Mesendoderm (in vitro differentiated cells): ENCODE results near the gene COQ8B.

Experiments used
- DNase-seq: peaks from one replicate; pipeline ENCODE4 v3.0.0; 2013
- H2AK5ac ChIP-seq: 2 replicates; pipeline ENCODE4 v1.6.1; 2013; ENCODE audit warnings: low read length, inconsistent platforms
- H2BK120ac ChIP-seq: 2 replicates; pipeline ENCODE4 v1.6.1; 2013; ENCODE audit warnings: low read depth, mild to moderate bottlenecking, low read length, moderate library complexity, mixed read lengths
- H2BK15ac ChIP-seq: replicated peaks from 2 replicates; pipeline ENCODE4 v1.6.1; 2013; ENCODE audit warnings: low read depth, mild to moderate bottlenecking, moderate library complexity
- H2BK5ac ChIP-seq: 2 replicates; pipeline ENCODE4 v1.6.1; 2013; ENCODE audit warnings: low read length, inconsistent platforms
- H3K18ac ChIP-seq: 2 replicates; pipeline ENCODE4 v1.6.1; 2013; ENCODE audit warnings: mild to moderate bottlenecking, low read length, mixed read lengths
- H3K23ac ChIP-seq: one replicate; pipeline ENCODE4 v1.6.1; 2013; ENCODE audit warnings: low read length
- H3K27ac ChIP-seq: 2 replicates; pipeline ENCODE4 v1.5.1; 2013; ENCODE audit warnings: low read depth, mild to moderate bottlenecking, inconsistent platforms, low read length, moderate library complexity
- H3K27me3 ChIP-seq: 2 replicates; pipeline ENCODE4 v1.6.1; 2013; ENCODE audit warnings: low read length, control low read depth, mild to moderate bottlenecking, inconsistent platforms; ENCODE audit not compliant: insufficient read depth, poor library complexity
- H3K36me3 ChIP-seq: 2 replicates; pipeline ENCODE4 v1.6.1; 2013; ENCODE audit warnings: low read length, inconsistent platforms; ENCODE audit not compliant: control insufficient read depth, insufficient read depth
- H3K4ac ChIP-seq: one replicate; pipeline ENCODE4 v1.6.1; 2013; ENCODE audit warnings: low read depth, mild to moderate bottlenecking, low read length, moderate library complexity
- H3K4me1 ChIP-seq: 2 replicates; pipeline ENCODE4 v1.6.1; 2013; ENCODE audit warnings: low read depth, low read length, inconsistent platforms; ENCODE audit not compliant: control insufficient read depth
- H3K4me2 ChIP-seq: 2 replicates; pipeline ENCODE4 v1.6.1; 2013; ENCODE audit warnings: low read length
- H3K4me3 ChIP-seq: 2 replicates; pipeline ENCODE4 v1.5.1; 2013; ENCODE audit warnings: mild to moderate bottlenecking, low read length
- H3K56ac ChIP-seq: one replicate; pipeline ENCODE4 v1.6.1; 2013; ENCODE audit warnings: low read length
- H3K79me1 ChIP-seq: 2 replicates; pipeline ENCODE4 v1.6.1; 2013; ENCODE audit warnings: low read length, inconsistent platforms
- H3K79me2 ChIP-seq: 2 replicates; pipeline ENCODE4 v1.6.1; 2013; ENCODE audit warnings: mild to moderate bottlenecking, low read length; ENCODE audit not compliant: control insufficient read depth, insufficient read depth
- H3K9ac ChIP-seq: 2 replicates; pipeline ENCODE4 v1.6.1; 2013; ENCODE audit warnings: low read length, inconsistent platforms
- H4K5ac ChIP-seq: one replicate; pipeline ENCODE4 v1.6.1; 2013; ENCODE audit warnings: low read length
- H4K8ac ChIP-seq: one replicate; pipeline ENCODE4 v1.6.1; 2013; ENCODE audit warnings: low read depth, mild to moderate bottlenecking, control low read depth, low read length, moderate library complexity
- WGBS: extraction: QIAGEN DNeasy Blood & Tissue Kit; methylation state at CpG from one replicate; pipeline ENCODE4 v1.1.7; 2013; ENCODE audit warnings: low lambda C conversion rate, missing lambda C conversion rate; ENCODE audit not compliant: insufficient coverage; ENCODE audit errors: extremely low coverage; 5-methylcytosine and 5-hydroxymethylcytosine counted together

Gene COQ8B

DNA sequence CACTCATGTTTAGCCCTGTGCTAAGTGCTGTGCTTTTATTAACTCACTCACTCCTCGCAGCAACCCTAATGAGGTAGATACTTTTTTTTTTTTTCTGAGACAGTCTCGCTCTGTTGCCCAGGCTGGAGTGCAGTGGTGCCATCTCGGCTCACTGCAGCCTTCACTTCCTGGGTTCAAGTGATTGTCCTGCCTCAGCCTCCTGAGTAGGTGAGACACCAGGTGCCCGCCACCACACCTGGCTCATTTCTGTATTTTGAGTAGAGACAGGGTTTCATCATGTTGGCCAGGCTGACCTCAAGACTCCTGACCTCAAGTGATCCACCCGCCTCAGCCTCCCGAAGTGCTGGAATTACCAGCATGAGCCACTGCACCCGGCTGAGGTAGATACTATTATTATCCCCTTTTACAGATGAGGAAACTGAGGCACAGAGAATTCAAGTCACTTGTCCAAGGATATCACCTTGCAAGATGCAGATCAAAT lies 2.8 kb upstream of the COQ8B start:
- Histone ChIP-seq H3K27ac (no peak overlapping the region), H4K5ac (no peak overlapping the region), H4K8ac (no peak overlapping the region), H3K4me2 (no peak overlapping the region), H3K79me2 (peaks cover 20% of the 10 kb centered on the region), H3K23ac (no peak overlapping the region), H2BK15ac (no peak overlapping the region), H3K36me3 (no peaks in the 10 kb centered on the region), H3K79me1 (peaks cover 10% of the 10 kb centered on the region), H2AK5ac (no peak overlapping the region), H3K9ac (peak overlapping the region; percentile 80), H3K4me1 (peaks cover 3% of the 10 kb centered on the region), H3K56ac (peak overlapping the region; percentile 11), H3K18ac (no peak overlapping the region), H3K4me3 (no peak overlapping the region), H2BK120ac (no peak overlapping the region), H2BK5ac (no peak overlapping the region), H3K4ac (no peak overlapping the region), H3K27me3 (no peaks in the 10 kb centered on the region)
- no CpG with 5 or more reads among the region's 7 CpGs for WGBS
- no peak for DNase-seq

DNA sequence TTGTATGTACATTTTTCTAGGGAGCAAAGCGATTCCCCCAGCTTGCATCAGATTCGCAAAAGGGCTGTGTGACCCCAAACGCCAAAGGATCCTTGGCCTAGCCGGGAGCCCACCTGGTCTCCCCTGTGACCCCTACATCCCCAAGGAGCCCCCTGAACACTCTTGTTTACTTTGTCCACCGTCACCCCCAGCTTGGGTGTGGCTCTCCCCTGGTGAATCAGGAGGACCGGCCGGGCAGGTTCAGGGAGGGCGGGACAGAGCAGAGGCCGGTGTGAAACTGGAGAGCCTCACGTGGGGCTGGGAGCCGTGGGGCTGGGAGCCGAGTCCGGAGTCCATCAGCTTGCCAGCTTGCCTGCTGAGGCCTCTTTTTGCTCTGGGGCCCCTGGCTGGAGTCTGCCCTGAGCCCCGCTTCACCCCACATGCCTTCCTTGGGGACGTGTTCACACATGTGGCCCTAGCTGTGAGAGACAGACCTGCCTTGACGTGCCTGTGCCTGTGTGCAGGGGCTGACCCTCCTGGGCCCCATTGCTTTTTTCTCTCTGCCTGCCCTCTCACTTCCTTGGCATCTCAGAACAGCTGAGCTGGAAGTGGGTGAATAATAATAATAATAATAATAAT lies 2.2 kb upstream of the COQ8B start:
- Histone ChIP-seq H3K4me2 (peak overlapping the region; percentile 44), H3K36me3 (no peaks in the 10 kb centered on the region), H3K23ac (peak overlapping the region; percentile 59), H2BK15ac (no peak overlapping the region), H3K27me3 (no peaks in the 10 kb centered on the region), H2BK120ac (no peak overlapping the region), H3K27ac (peak overlapping the region; percentile 43), H3K4ac (no peak overlapping the region), H3K79me1 (peaks cover 12% of the 10 kb centered on the region), H3K18ac (peak overlapping the region; percentile 34), H3K4me1 (peaks cover 6% of the 10 kb centered on the region), H4K8ac (no peak overlapping the region), H4K5ac (no peak overlapping the region), H2AK5ac (no peak overlapping the region), H3K4me3 (peak overlapping the region; percentile 43), H2BK5ac (no peak overlapping the region), H3K9ac (peak overlapping the region; percentile 80), H3K56ac (peak overlapping the region; percentile 96), H3K79me2 (peaks cover 20% of the 10 kb centered on the region)
- peak; percentile 53 for DNase-seq
- no CpG with 5 or more reads among the region's 16 CpGs for WGBS

DNA sequence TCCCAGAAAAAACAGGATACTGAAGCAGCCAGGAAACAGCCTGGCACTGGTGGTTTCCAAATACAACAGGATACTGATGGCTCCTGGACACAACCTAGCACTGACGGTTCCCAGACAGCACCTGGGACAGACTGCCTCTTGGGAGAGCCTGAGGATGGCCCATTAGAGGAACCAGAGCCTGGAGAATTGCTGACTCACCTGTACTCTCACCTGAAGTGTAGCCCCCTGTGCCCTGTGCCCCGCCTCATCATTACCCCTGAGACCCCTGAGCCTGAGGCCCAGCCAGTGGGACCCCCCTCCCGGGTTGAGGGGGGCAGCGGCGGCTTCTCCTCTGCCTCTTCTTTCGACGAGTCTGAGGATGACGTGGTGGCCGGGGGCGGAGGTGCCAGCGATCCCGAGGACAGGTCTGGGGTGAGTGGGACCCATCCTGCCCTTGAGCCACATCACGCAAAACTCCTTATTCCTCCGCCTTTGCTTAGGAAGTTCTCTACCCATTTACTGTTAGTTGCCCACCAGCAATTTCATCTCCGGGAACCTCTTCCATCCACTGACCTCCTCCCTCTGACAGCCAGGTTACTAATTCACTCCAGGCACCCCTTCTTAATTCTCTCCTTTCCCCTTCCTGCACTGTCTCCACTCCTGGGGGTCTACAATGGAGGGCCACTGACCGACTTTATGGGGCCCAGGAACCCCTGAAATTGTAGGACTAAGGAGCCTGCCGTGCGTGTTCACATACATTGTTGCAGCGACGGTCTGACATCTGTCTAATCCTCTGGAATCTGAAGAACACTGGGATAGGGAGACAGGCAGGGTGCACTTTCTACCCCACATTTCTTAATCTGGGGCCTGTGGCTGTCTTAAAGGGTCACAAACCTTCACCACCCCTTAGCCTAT lies 1.4 kb upstream of the COQ8B start:
- Histone ChIP-seq H3K23ac (no peak overlapping the region), H3K56ac (peak overlapping the region; percentile 96), H3K9ac (peak overlapping the region; percentile 80), H2BK15ac (no peak overlapping the region), H3K18ac (peak overlapping the region; percentile 77), H3K4me1 (peaks cover 6% of the 10 kb centered on the region), H3K36me3 (no peaks in the 10 kb centered on the region), H3K79me2 (peaks cover 20% of the 10 kb centered on the region), H3K79me1 (peaks cover 12% of the 10 kb centered on the region), H4K5ac (no peak overlapping the region), H3K4me3 (peak overlapping the region; percentile 43), H3K27ac (peak overlapping the region; percentile 38), H3K4me2 (peak overlapping the region; percentile 44), H3K27me3 (no peaks in the 10 kb centered on the region), H4K8ac (no peak overlapping the region), H2BK5ac (no peak overlapping the region), H2AK5ac (no peak overlapping the region), H3K4ac (peak overlapping the region; percentile 1), H2BK120ac (no peak overlapping the region)
- peak; percentile 61 for DNase-seq
- no CpG with 5 or more reads among the region's 20 CpGs for WGBS

DNA sequence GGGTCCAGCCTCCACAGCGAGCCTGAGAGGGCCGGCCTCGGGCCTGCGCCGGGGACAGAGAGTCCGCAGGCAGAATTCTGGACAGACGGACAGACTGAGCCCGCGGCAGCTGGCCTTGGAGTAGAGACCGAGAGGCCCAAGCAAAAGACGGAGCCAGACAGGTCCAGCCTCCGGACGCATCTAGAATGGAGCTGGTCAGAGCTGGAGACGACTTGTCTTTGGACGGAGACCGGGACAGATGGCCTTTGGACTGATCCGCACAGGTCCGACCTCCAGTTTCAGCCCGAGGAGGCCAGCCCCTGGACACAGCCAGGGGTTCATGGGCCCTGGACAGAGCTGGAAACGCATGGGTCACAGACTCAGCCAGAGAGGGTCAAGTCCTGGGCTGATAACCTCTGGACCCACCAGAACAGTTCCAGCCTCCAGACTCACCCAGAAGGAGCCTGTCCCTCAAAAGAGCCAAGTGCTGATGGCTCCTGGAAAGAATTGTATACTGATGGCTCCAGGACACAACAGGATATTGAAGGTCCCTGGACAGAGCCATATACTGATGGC lies 716 bp upstream of the COQ8B start:
- H3K4me3 ChIP-seq = peak overlapping the region; percentile 43
- H3K9ac ChIP-seq = peak overlapping the region; percentile 80
- peak overlapping the region; percentile 10 for H3K27ac ChIP-seq
- no CpG with 5 or more reads among the region's 20 CpGs for WGBS
- peaks cover 6% of the 10 kb centered on the region for H3K4me1 ChIP-seq
- H3K4me2 ChIP-seq = peak overlapping the region; percentile 44
- peaks cover 11% of the 10 kb centered on the region for H3K79me1 ChIP-seq
- no peaks in the 10 kb centered on the region for H3K36me3 ChIP-seq
- peaks cover 19% of the 10 kb centered on the region for H3K79me2 ChIP-seq
- H3K27me3 ChIP-seq = no peaks in the 10 kb centered on the region
- no peak overlapping the region for H2BK120ac ChIP-seq
- no peak overlapping the region for H3K23ac ChIP-seq
- H3K56ac ChIP-seq = peak overlapping the region; percentile 96
- DNase-seq = no peak
- H2AK5ac ChIP-seq = no peak overlapping the region
- H4K8ac ChIP-seq = no peak overlapping the region
- H2BK15ac ChIP-seq = no peak overlapping the region
- H3K18ac ChIP-seq = peak overlapping the region; percentile 77
- H3K4ac ChIP-seq = peak overlapping the region; percentile 83
- no peak overlapping the region for H4K5ac ChIP-seq
- H2BK5ac ChIP-seq = no peak overlapping the region

DNA sequence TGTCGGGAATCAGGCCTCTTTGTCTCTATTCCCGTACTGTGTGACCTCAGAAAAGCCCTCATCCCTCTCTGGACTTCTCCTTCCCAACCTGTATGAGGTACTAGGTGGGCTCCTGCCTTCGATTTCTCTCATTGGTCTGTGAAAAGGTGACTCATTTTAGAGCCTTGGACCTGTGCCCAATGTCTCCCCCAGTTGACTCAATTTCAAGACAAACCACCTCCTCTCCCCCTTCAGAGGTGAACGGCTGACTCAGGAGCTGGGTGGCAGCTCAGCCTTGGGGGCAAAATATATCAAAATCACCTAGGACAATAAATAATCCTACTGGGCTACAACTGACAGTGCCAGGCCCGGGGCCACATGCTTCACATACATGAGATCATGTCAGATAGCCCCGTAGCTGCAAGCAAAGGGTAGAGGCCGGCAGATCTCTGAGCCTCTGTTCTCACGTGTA lies 630 bp downstream of the COQ8B start:
- no peak overlapping the region for H3K4ac ChIP-seq
- peak overlapping the region; percentile 89 for H3K4me3 ChIP-seq
- WGBS = no CpG with 5 or more reads among the region's 8 CpGs
- H3K4me2 ChIP-seq = peak overlapping the region; percentile 79
- H3K56ac ChIP-seq = peak overlapping the region; percentile 94
- H4K8ac ChIP-seq = no peak overlapping the region
- H3K18ac ChIP-seq = peak overlapping the region; percentile 20
- H3K9ac ChIP-seq = peak overlapping the region; percentile 87
- H4K5ac ChIP-seq = no peak overlapping the region
- no peaks in the 10 kb centered on the region for H3K27me3 ChIP-seq
- no peak for DNase-seq
- no peaks in the 10 kb centered on the region for H3K36me3 ChIP-seq
- no peak overlapping the region for H2BK5ac ChIP-seq
- no peak overlapping the region for H2BK15ac ChIP-seq
- H3K4me1 ChIP-seq = peaks cover 6% of the 10 kb centered on the region
- peak overlapping the region; percentile 29 for H3K23ac ChIP-seq
- H3K27ac ChIP-seq = peak overlapping the region; percentile 71
- H2AK5ac ChIP-seq = peak overlapping the region; percentile 4
- no peak overlapping the region for H2BK120ac ChIP-seq
- peaks cover 10% of the 10 kb centered on the region for H3K79me1 ChIP-seq
- H3K79me2 ChIP-seq = peaks cover 17% of the 10 kb centered on the region
